SK-N-SH (cell line): Measurements from ENCODE around the gene C22orf15. TPM values are rescaled to one million over a fixed set of nuclear protein-coding genes. Genes with fewer than 3 reads are reported as not detected.

Experiments used
- CTCF ChIA-PET: fragments of 300-600, 350-600 bp; formaldehyde crosslinking; extraction: SDS; loops from one replicate; lab custom pipeline; 2021; lab: Yijun Ruan, JAX
- POLR2A ChIA-PET: fragments of 350-600 bp; sonication (Branson Sonifier 250); formaldehyde crosslinking; extraction: SDS; loops from one replicate; lab custom pipeline; 2020; ENCODE audit warnings: antibody characterized with exemption, inconsistent platforms; lab: Yijun Ruan, JAX
- DNase-seq: peaks from one replicate; pipeline ENCODE4 v3.0.0; 2012
- H2AFZ ChIP-seq: fragments of 200-600 bp; sonication (generic); 2 replicates; pipeline ENCODE4 v1.8.1; 2016; ENCODE audit warnings: antibody characterized with exemption, mild to moderate bottlenecking, low read depth
- H3F3A ChIP-seq: fragments of 200-600 bp; sonication (generic); replicated peaks from 2 replicates; pipeline ENCODE3; 2016; ENCODE audit warnings: antibody characterized with exemption, mild to moderate bottlenecking; ENCODE audit not compliant: insufficient read depth
- H3K27ac ChIP-seq, 2 experiments: fragments of 200-500 bp in 1 of 2; fragments of 200-600 bp in 1 of 2; sonication (Bioruptor generic) in 1 of 2; sonication (generic), shearing (Covaris generic) in 1 of 2; 2 replicates each; pipeline versions ENCODE4 v1.5.1 to v1.6.1; 2014 to 2016; ENCODE audit warnings: low read depth in 2 of 2, inconsistent platforms in 1 of 2, low read length in 1 of 2, mild to moderate bottlenecking in 1 of 2, mixed read lengths in 1 of 2
- H3K27me3 ChIP-seq: fragments of 200-600 bp; sonication (generic), shearing (Covaris generic); 2 replicates; pipeline ENCODE4 v1.6.1; 2016; ENCODE audit warnings: mixed run types; ENCODE audit not compliant: insufficient read depth
- H3K36me3 ChIP-seq, 2 experiments: fragments of 200-500 bp in 1 of 2; fragments of 200-600 bp in 1 of 2; sonication (Bioruptor generic) in 1 of 2; sonication (generic) in 1 of 2; replicated peaks in 1 of 2; 2 replicates each; pipeline versions ENCODE3 to v1.5.1; 2014 to 2016; ENCODE audit warnings: low read length in 1 of 2, mild to moderate bottlenecking in 1 of 2; ENCODE audit not compliant: insufficient read depth in 2 of 2, control insufficient read depth in 1 of 2
- H3K4me1 ChIP-seq, 2 experiments: fragments of 200-500 bp in 1 of 2; fragments of 200-600 bp in 1 of 2; sonication (Bioruptor generic) in 1 of 2; sonication (generic), shearing (Covaris generic) in 1 of 2; 2 replicates each; pipeline versions ENCODE4 v1.5.1 to v1.6.1; 2014 to 2016; ENCODE audit warnings: low read depth in 1 of 2, low read length in 1 of 2, mixed run types in 1 of 2; ENCODE audit not compliant: insufficient read depth in 2 of 2, control insufficient read depth in 1 of 2
- H3K4me2 ChIP-seq: fragments of 200-600 bp; sonication (generic), shearing (Covaris generic); 2 replicates; pipeline ENCODE4 v1.6.1; 2017; ENCODE audit warnings: mixed run types
- H3K4me3 ChIP-seq, 2 experiments: fragments of 200-500 bp in 1 of 2; fragments of 200-600 bp in 1 of 2; sonication (Bioruptor generic) in 1 of 2; sonication (generic), shearing (Covaris generic) in 1 of 2; 2 replicates each; pipeline versions ENCODE4 v1.5.1 to v1.8.1; 2014 to 2016; ENCODE audit warnings: low read depth in 2 of 2, inconsistent platforms in 1 of 2, low read length in 1 of 2, mild to moderate bottlenecking in 1 of 2, mixed read lengths in 1 of 2, moderate library complexity in 1 of 2
- H3K79me2 ChIP-seq: fragments of 200-600 bp; sonication (generic); 2 replicates; pipeline ENCODE4 v1.8.1; 2017; ENCODE audit warnings: mild to moderate bottlenecking; ENCODE audit not compliant: insufficient read depth
- H3K9ac ChIP-seq: fragments of 200-600 bp; sonication (generic); 2 replicates; pipeline ENCODE4 v1.6.1; 2017; ENCODE audit warnings: mixed run types
- H3K9me2 ChIP-seq: fragments of 200-600 bp; sonication (generic); 2 replicates; pipeline ENCODE4 v1.6.1; 2017; ENCODE audit warnings: mixed run types
- H3K9me3 ChIP-seq: fragments of 200-600 bp; sonication (generic); 2 replicates; pipeline ENCODE4 v1.6.1; 2017; ENCODE audit warnings: mixed run types, mild to moderate bottlenecking, moderate library complexity
- H4K20me1 ChIP-seq: fragments of 200-600 bp; sonication (generic); 2 replicates; pipeline ENCODE4 v1.6.1; 2017; ENCODE audit warnings: mild to moderate bottlenecking, mixed run types; ENCODE audit not compliant: insufficient read depth
- FOSL2 ChIP-seq: IDR thresholded peaks from 2 replicates; pipeline ENCODE4 v1.4.0; 2012; ENCODE audit warnings: low read depth, mild to moderate bottlenecking, moderate library complexity, borderline replicate concordance
- FOXJ3 ChIP-seq: sonication (generic); formaldehyde crosslinking; IDR thresholded peaks from 2 replicates; pipeline ENCODE4 v1.5.1; 2020; ENCODE audit warnings: mild to moderate bottlenecking, missing genetic modification reagents
- GABPA ChIP-seq: IDR thresholded peaks from 2 replicates; pipeline ENCODE4 v1.4.0; 2012; ENCODE audit warnings: low read depth, mild to moderate bottlenecking
- IRF3 ChIP-seq: fragments of 150-350 bp; IDR thresholded peaks from 2 replicates; pipeline ENCODE4 v1.6.1; 2016; ENCODE audit warnings: mild to moderate bottlenecking, low read depth, low read length
- MEF2A ChIP-seq: IDR thresholded peaks from 2 replicates; pipeline ENCODE4 v1.4.0; 2012; ENCODE audit warnings: low read depth, borderline replicate concordance
- MXI1 ChIP-seq: IDR thresholded peaks from 2 replicates; pipeline ENCODE4 v1.6.1; 2012; ENCODE audit warnings: mild to moderate bottlenecking, low read depth, low read length, improper control_type of control experiment
- NFIC ChIP-seq: IDR thresholded peaks from 2 replicates; pipeline ENCODE4 v1.4.0; 2012; ENCODE audit warnings: borderline replicate concordance
- PBX3 ChIP-seq: IDR thresholded peaks from 2 replicates; pipeline ENCODE4; 2012
- RFX5 ChIP-seq: IDR thresholded peaks from 2 replicates; pipeline ENCODE4 v1.6.1; 2012; ENCODE audit warnings: mild to moderate bottlenecking, improper control_type of control experiment, low read length
- TAF1 ChIP-seq: IDR thresholded peaks from 2 replicates; pipeline ENCODE4 v1.6.1; 2012; ENCODE audit warnings: low read depth, mild to moderate bottlenecking, low read length, moderate library complexity, borderline replicate concordance
- USF1 ChIP-seq: IDR thresholded peaks from 2 replicates; pipeline ENCODE4 v1.4.0; 2012; ENCODE audit warnings: low read depth, borderline replicate concordance
- USF2 ChIP-seq: fragments of 150-350 bp; IDR thresholded peaks from 2 replicates; pipeline ENCODE4 v1.6.1; 2017; ENCODE audit warnings: antibody characterized with exemption, low read length, low read depth, borderline replicate concordance
- ZBTB33 ChIP-seq: IDR thresholded peaks from 2 replicates; pipeline ENCODE4 v1.4.0; 2012; ENCODE audit warnings: low read depth, borderline replicate concordance
- WGBS: methylation state at CpG from one replicate; pipeline ENCODE4 v1.1.6; 2017; ENCODE audit warnings: low lambda C conversion rate; 5-methylcytosine and 5-hydroxymethylcytosine counted together
- polyA plus RNA-seq, 3 experiments: library from polyadenylated mRNA; depleted of rRNA; stranded (reverse); fragments of >200 nt; gene quantifications; 2 replicates each; pipeline ENCODE4 v1.2.3, GENCODE V29; 2012

Gene C22orf15
- polyA plus RNA-seq, 1 of the 3 experiments (the other 2 are of a cell fraction): 1.6 TPM

GRCh38 chr22:23780146-23780748 lies 17.5 kb downstream of the C22orf15 start:
- no peak overlapping the region for H3K27ac ChIP-seq
- DNase-seq: no peak
- no peaks in the 10 kb centered on the region for H3K27me3 ChIP-seq
- ChIA-PET CTCF (interaction anchor here (2.7 kb wide), 1 partner anchor 69 kb away, joined by 10 read pairs; no protein-coding TSS in a partner anchor), POLR2A (no interaction called here)
- H3K36me3 ChIP-seq: peaks cover 0 to 3% of the 10 kb centered on the region in 2 experiments
- H3K4me1 ChIP-seq: peaks cover 0 to 19% of the 10 kb centered on the region in 2 experiments; a peak in 1 of 4 replicates
- H3K4me2 ChIP-seq: no peak overlapping the region
- peaks cover 13% of the 10 kb centered on the region for H3F3A ChIP-seq
- no peaks in the 10 kb centered on the region for H3K9me2 ChIP-seq
- H3K9ac ChIP-seq: no peak overlapping the region
- no peak overlapping the region for H2AFZ ChIP-seq
- no peaks in the 10 kb centered on the region for H3K79me2 ChIP-seq
- WGBS: 81% methylated on average over 7 of the region's 20 CpGs
- H3K4me3 ChIP-seq: no peak overlapping the region
- no peaks in the 10 kb centered on the region for H3K9me3 ChIP-seq
- TF ChIP-seq FOSL2 (no peak), FOXJ3 (CRISPR knock-in tag) (no peak), MEF2A (no peak), MXI1 (no peak), USF2 (no peak), NFIC (no peak), RFX5 (no peak), TAF1 (no peak), ZBTB33 (no peak), USF1 (no peak), IRF3 (no peak), GABPA (no peak), PBX3 (no peak)
- H4K20me1 ChIP-seq: no peaks in the 10 kb centered on the region
